H9 (cell line): ENCODE results near the gene TELO2. TPM values are rescaled to one million over a fixed set of nuclear protein-coding genes. Genes with fewer than 3 reads are reported as not detected.
"Not testable (repeated sequence)": the region's sequence is repeated elsewhere in the genome, so short reads cannot be mapped to it uniquely, and the experiment has no call there.

ENCODE experiments used
- DNase-seq: peaks from one replicate; pipeline ENCODE4 v3.0.0-alpha.2; 2017
- H2AFZ ChIP-seq: one replicate; pipeline ENCODE4 v1.6.1; 2013; ENCODE audit warnings: mild to moderate bottlenecking, low read length, control low read depth, moderate library complexity
- H2AK5ac ChIP-seq: 2 replicates; pipeline ENCODE4 v1.6.1; 2013; ENCODE audit warnings: low read length, control low read depth, mixed read lengths; ENCODE audit not compliant: insufficient read length
- H2BK120ac ChIP-seq: one replicate; pipeline ENCODE4 v1.6.1; 2013; ENCODE audit warnings: low read depth, mild to moderate bottlenecking, low read length, control low read depth, inconsistent platforms; ENCODE audit not compliant: poor library complexity, severe bottlenecking
- H2BK12ac ChIP-seq: 2 replicates; pipeline ENCODE4 v1.6.1; 2013; ENCODE audit warnings: low read length, control low read depth, mixed read lengths, low read depth; ENCODE audit not compliant: insufficient read length
- H2BK15ac ChIP-seq: 2 replicates; pipeline ENCODE4 v1.6.1; 2013; ENCODE audit warnings: low read depth, low read length, control low read depth
- H2BK20ac ChIP-seq: one replicate; pipeline ENCODE4 v1.6.1; 2013; ENCODE audit warnings: low read depth, mild to moderate bottlenecking, low read length, control low read depth, inconsistent platforms; ENCODE audit not compliant: poor library complexity, severe bottlenecking
- H2BK5ac ChIP-seq: 2 replicates; pipeline ENCODE4 v1.6.1; 2013; ENCODE audit warnings: low read length, control low read depth, mixed read lengths; ENCODE audit not compliant: insufficient read length
- H3K14ac ChIP-seq: 2 replicates; pipeline ENCODE4 v1.6.1; 2013; ENCODE audit warnings: low read length, control low read depth; ENCODE audit not compliant: insufficient read depth
- H3K18ac ChIP-seq: 2 replicates; pipeline ENCODE4 v1.6.1; 2013; ENCODE audit warnings: low read depth, mild to moderate bottlenecking, mixed read lengths, low read length, control low read depth; ENCODE audit not compliant: insufficient read length
- H3K23ac ChIP-seq: 2 replicates; pipeline ENCODE4 v1.6.1; 2013; ENCODE audit warnings: low read length, control low read depth, mixed read lengths, low read depth; ENCODE audit not compliant: insufficient read length
- H3K23me2 ChIP-seq: 2 replicates; pipeline ENCODE4 v1.6.1; 2013; ENCODE audit warnings: low read depth, mild to moderate bottlenecking, mixed read lengths, low read length, control low read depth; ENCODE audit not compliant: insufficient read length, poor library complexity, severe bottlenecking
- H3K27ac ChIP-seq: 2 replicates; pipeline ENCODE4 v1.5.1; 2013; ENCODE audit warnings: low read length, control low read depth, mixed read lengths, low read depth; ENCODE audit not compliant: insufficient read length
- H3K27me3 ChIP-seq: 2 replicates; pipeline ENCODE4 v1.6.1; 2013; ENCODE audit warnings: low read length, control low read depth, inconsistent platforms; ENCODE audit not compliant: insufficient read depth
- H3K4ac ChIP-seq: 2 replicates; pipeline ENCODE4 v1.6.1; 2013; ENCODE audit warnings: low read depth, mild to moderate bottlenecking, control low read depth, inconsistent platforms, low read length, moderate library complexity
- H3K4me1 ChIP-seq: 2 replicates; pipeline ENCODE4 v1.6.1; 2013; ENCODE audit warnings: low read length, control low read depth, inconsistent platforms; ENCODE audit not compliant: insufficient read depth
- H3K4me2 ChIP-seq: 2 replicates; pipeline ENCODE4 v1.6.1; 2013; ENCODE audit warnings: low read length, control low read depth, mixed read lengths; ENCODE audit not compliant: insufficient read length, insufficient read depth
- H3K56ac ChIP-seq: 2 replicates; pipeline ENCODE4 v1.6.1; 2013; ENCODE audit warnings: low read depth, mild to moderate bottlenecking, mixed read lengths, low read length, control low read depth; ENCODE audit not compliant: insufficient read length
- H3K79me1 ChIP-seq: 2 replicates; pipeline ENCODE4 v1.6.1; 2013; ENCODE audit warnings: low read depth, mild to moderate bottlenecking, moderate library complexity, low read length, control low read depth, inconsistent platforms; ENCODE audit not compliant: insufficient read depth, poor library complexity, severe bottlenecking
- H3K79me2 ChIP-seq: 2 replicates; pipeline ENCODE4 v1.6.1; 2013; ENCODE audit warnings: low read length, control low read depth, inconsistent platforms; ENCODE audit not compliant: insufficient read depth
- H3K9ac ChIP-seq: 2 replicates; pipeline ENCODE4 v1.6.1; 2013; ENCODE audit warnings: low read length, control low read depth, mixed read lengths; ENCODE audit not compliant: insufficient read length; ENCODE audit errors: extremely low read depth
- H3K9me3 ChIP-seq: one replicate; pipeline ENCODE4 v1.6.1; 2013; ENCODE audit warnings: low read depth, low read length, inconsistent platforms; ENCODE audit not compliant: control insufficient read depth
- H3T11ph ChIP-seq: one replicate; pipeline ENCODE4 v1.6.1; 2013; ENCODE audit warnings: mild to moderate bottlenecking, low read length, control low read depth, inconsistent platforms
- H4K20me1 ChIP-seq: one replicate; pipeline ENCODE4 v1.6.1; 2013; ENCODE audit not compliant: control insufficient read depth, insufficient read length, insufficient read depth
- H4K5ac ChIP-seq: 2 replicates; pipeline ENCODE4 v1.6.1; 2013; ENCODE audit warnings: low read depth, mild to moderate bottlenecking, mixed read lengths, low read length, control low read depth; ENCODE audit not compliant: insufficient read length
- H4K8ac ChIP-seq: replicated peaks from 2 replicates; pipeline ENCODE4 v1.6.1; 2013; ENCODE audit warnings: low read length, control low read depth, mixed read lengths, low read depth; ENCODE audit not compliant: insufficient read length
- H4K91ac ChIP-seq: 2 replicates; pipeline ENCODE4 v1.6.1; 2013; ENCODE audit warnings: low read depth, mild to moderate bottlenecking, moderate library complexity, mixed read lengths, low read length, control low read depth; ENCODE audit not compliant: insufficient read length
- H3K27ac Mint-ChIP-seq, 3 experiments: 2 replicates in 2 of 3; 3 replicates in 1 of 3; pipeline ENCODE4 v1.8.0; 2020 to 2021; ENCODE audit warnings: mixed read lengths in 3 of 3, mild to moderate bottlenecking in 1 of 3, moderate library complexity in 1 of 3
- H3K27me3 Mint-ChIP-seq: 2 replicates; pipeline ENCODE4 v1.8.0; 2021; ENCODE audit warnings: low read depth, mild to moderate bottlenecking, moderate library complexity, mixed read lengths
- H3K36me3 Mint-ChIP-seq, 3 experiments: 2 replicates in 2 of 3; 3 replicates in 1 of 3; pipeline ENCODE4 v1.8.0; 2020 to 2021; ENCODE audit warnings: low read depth in 3 of 3, mixed read lengths in 3 of 3; ENCODE audit not compliant: insufficient read depth in 1 of 3
- H3K4me1 Mint-ChIP-seq, 2 experiments: 2 replicates each; pipeline ENCODE4 v1.8.0; 2020; ENCODE audit warnings: mixed read lengths in 2 of 2
- H3K4me3 Mint-ChIP-seq, 2 experiments: 2 replicates in 1 of 2; 3 replicates in 1 of 2; pipeline ENCODE4 v1.8.0; 2020 to 2021; ENCODE audit warnings: mild to moderate bottlenecking in 2 of 2, mixed read lengths in 2 of 2, moderate library complexity in 1 of 2
- H3K9me3 Mint-ChIP-seq, 2 experiments: 2 replicates in 1 of 2; 3 replicates in 1 of 2; pipeline ENCODE4 v1.8.0; 2020; ENCODE audit warnings: mild to moderate bottlenecking in 2 of 2, mixed read lengths in 2 of 2, moderate library complexity in 1 of 2
- CTCF ChIP-seq: fragments of 200-600 bp; sonication (generic); conservative IDR thresholded peaks from 3 replicates; pipeline ENCODE4 v1.8.0; 2021; ENCODE audit warnings: antibody characterized with exemption, mild to moderate bottlenecking
- WGBS: extraction: QIAGEN DNeasy Blood & Tissue Kit; methylation state at CpG from one replicate; pipeline ENCODE4 v1.1.7; 2013; ENCODE audit warnings: missing lambda C conversion rate, low lambda C conversion rate, mixed read lengths; ENCODE audit not compliant: insufficient read length; ENCODE audit errors: extremely low coverage; 5-methylcytosine and 5-hydroxymethylcytosine counted together
- total RNA-seq: library from RNA; stranded (reverse); gene quantifications from 2 replicates; pipeline ENCODE4 v1.2.1, GENCODE V29; 2021

TELO2 gene
- total RNA-seq, 1 experiment from 2014 or later = 98.9 TPM

GRCh38 chr16:1477033-1477432 is 16.1 kb upstream of the TELO2 start:
- no CpG with 5 or more reads among the region's 10 CpGs for WGBS
- Histone ChIP-seq H2BK5ac (no peak overlapping the region), H3K9ac (no peak overlapping the region), H3K4me1 (peaks cover 4% of the 10 kb centered on the region), H2BK15ac (no peak overlapping the region), H3K9me3 (peaks cover 8% of the 10 kb centered on the region), H4K8ac (no peak overlapping the region), H3K56ac (no peak overlapping the region), H4K5ac (no peak overlapping the region), H3K23me2 (peaks cover 11% of the 10 kb centered on the region), H2AK5ac (no peak overlapping the region), H3K23ac (no peak overlapping the region), H3T11ph (no peak overlapping the region), H4K91ac (no peak overlapping the region), H2BK12ac (no peak overlapping the region), H3K18ac (no peak overlapping the region), H3K4me2 (no peak overlapping the region), H2AFZ (no peak overlapping the region), H3K4ac (no peak overlapping the region), H3K79me2 (peaks cover 6% of the 10 kb centered on the region; the same call in 1 of the 2 replicates), H3K14ac (no peak overlapping the region), H3K27ac (no peak overlapping the region), H2BK20ac (no peak overlapping the region), H3K27me3 (no peaks in the 10 kb centered on the region), H3K79me1 (peaks cover 7% of the 10 kb centered on the region), H4K20me1 (no peaks in the 10 kb centered on the region), H2BK120ac (no peak overlapping the region)
- Mint-ChIP-seq H3K4me1 (peaks cover 6 to 12% of the 10 kb centered on the region in 2 experiments), H3K9me3 (peaks cover 19 to 33% of the 10 kb centered on the region in 2 experiments), H3K27me3 (peaks cover 43% of the 10 kb centered on the region), H3K4me3 (no peak overlapping the region), H3K27ac (no peak overlapping the region), H3K36me3 (peaks cover 0 to 2% (median 0%) of the 10 kb centered on the region in 3 experiments; a peak in 3 of 7 replicates)
- no peak for DNase-seq
- TF ChIP-seq CTCF = no peak

GRCh38 chr16:1478937-1479336 is 14.2 kb upstream of the TELO2 start:
- not testable (repeated sequence) for H2BK20ac ChIP-seq, H2BK12ac ChIP-seq, H3K4me1 ChIP-seq, H3T11ph ChIP-seq, H4K91ac ChIP-seq, H4K5ac ChIP-seq, H3K4me2 ChIP-seq, H3K56ac ChIP-seq, H2BK15ac ChIP-seq, H3K23ac ChIP-seq, H3K18ac ChIP-seq, H2AFZ ChIP-seq, H3K79me1 ChIP-seq, H3K27me3 ChIP-seq, H3K9ac ChIP-seq, H2BK5ac ChIP-seq, H3K14ac ChIP-seq, H3K4me3 Mint-ChIP-seq, H3K36me3 Mint-ChIP-seq, H3K4me1 Mint-ChIP-seq, H4K20me1 ChIP-seq, H3K79me2 ChIP-seq, H3K27ac Mint-ChIP-seq, H2BK120ac ChIP-seq, H3K9me3 ChIP-seq, H3K4ac ChIP-seq, DNase-seq, H3K27ac ChIP-seq, H2AK5ac ChIP-seq, H4K8ac ChIP-seq
- WGBS = no CpG with 5 or more reads among the region's 9 CpGs
- H3K27me3 Mint-ChIP-seq = peaks cover 61% of the 10 kb centered on the region
- peaks cover 11% of the 10 kb centered on the region for H3K23me2 ChIP-seq
- peaks cover 19 to 33% of the 10 kb centered on the region in 2 experiments for H3K9me3 Mint-ChIP-seq
